ENCODE data around the gene PIGO. TPM values are rescaled to one million over a fixed set of nuclear protein-coding genes. Genes with fewer than 3 reads are reported as not detected.

PIGO gene
- total and polyA plus RNA-seq, 2 of the 4 experiments (the other 2 are of a cell fraction), result 9.3 to 18.2 TPM

DNA sequence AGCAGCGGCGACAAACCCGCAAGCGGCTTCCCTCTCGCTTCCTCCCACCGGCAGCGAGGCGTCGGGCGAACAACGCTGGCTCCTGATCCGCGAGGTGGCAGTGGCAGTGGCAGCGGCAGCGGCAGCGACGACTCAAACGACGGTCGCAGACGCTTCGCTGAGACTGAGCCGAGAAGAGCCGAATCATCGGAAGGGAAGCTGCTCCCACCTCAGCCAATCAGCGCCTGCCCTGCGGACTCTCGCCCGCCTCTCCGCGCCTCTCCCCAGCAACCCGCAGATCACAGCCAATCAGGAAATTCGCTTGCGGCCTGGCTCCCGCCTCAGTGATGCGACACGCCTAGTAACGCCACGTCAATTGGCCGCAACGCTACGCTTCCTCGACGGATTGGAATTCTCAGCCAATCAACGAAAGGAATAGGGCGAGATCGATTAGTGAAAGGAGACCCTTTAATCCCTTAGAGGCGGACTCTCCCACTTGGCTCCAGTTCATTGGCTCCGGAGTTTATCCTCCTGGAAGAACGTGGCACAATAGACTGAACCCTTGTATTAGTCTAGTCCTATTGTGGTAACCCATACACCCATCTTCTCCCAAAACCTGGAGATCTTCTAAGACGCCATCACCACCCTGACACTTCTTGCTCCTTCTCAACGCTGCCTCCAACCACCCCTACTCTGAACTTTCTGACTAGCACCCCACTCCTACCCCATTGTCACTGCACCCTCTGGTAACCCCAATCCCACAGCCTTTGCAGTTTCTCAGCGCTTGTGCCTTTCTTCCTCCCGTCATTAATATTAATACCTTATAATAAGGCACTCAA, 23.7 kb downstream of the PIGO start, which contains the start of gene VCP:
Gene VCP, minus strand, starts transcription at position 165 of the 818 bp plus-strand sequence. CDS start 272 bp downstream, outside the sequence.
- Histone ChIP-seq H3K4me1 (ENCODE audit: control insufficient read depth, insufficient read depth, low read length) (peaks cover 12% of the 10 kb centered on the region), H3K79me1 (ENCODE audit: low read depth in 1 of 2, low read length in 2 of 2) (peaks cover 9 to 61% of the 10 kb centered on the region in 2 experiments; a peak in 3 of 4 replicates), H4K91ac (ENCODE audit: insufficient read depth, low read depth, low read length) (peak within 1 kb of the TSS; percentile 72), H2BK15ac (ENCODE audit: low read depth, low read length) (peak within 1 kb of the TSS; percentile 69; the same call in 1 of the 3 replicates), H4K8ac (ENCODE audit: low read depth in 2 of 2, low read length in 2 of 2) (peak within 1 kb of the TSS; percentile 74 to 99), H3K4me2 (ENCODE audit: low read depth, low read length) (peak within 1 kb of the TSS; percentile 97), H3K27me3 (ENCODE audit: control insufficient read depth, insufficient read depth, low read length) (no peaks in the 10 kb centered on the region), H3K23ac (ENCODE audit: low read depth, low read length) (peak within 1 kb of the TSS; percentile 90), H3K14ac (replicated peaks; ENCODE audit: low read depth, low read length) (peak within 1 kb of the TSS; percentile 81), H2BK120ac (ENCODE audit: low read depth, low read length) (peak within 1 kb of the TSS; percentile 44), H4K5ac (ENCODE audit: low read depth, low read length) (peak within 1 kb of the TSS; percentile 81), H3K9me3 (ENCODE audit: control insufficient read depth, insufficient read depth, low read length) (no peaks in the 10 kb centered on the region), H2AFZ (replicated peaks; ENCODE audit: low read length, poor library complexity) (peak within 1 kb of the TSS; percentile 91), H3K36me3 (ENCODE audit: control insufficient read depth, insufficient read depth, low read length) (peaks cover 8% of the 10 kb centered on the region), H2BK20ac (ENCODE audit: low read depth, low read length) (peak within 1 kb of the TSS; percentile 50), H3K4ac (ENCODE audit: low read depth, low read length) (peak within 1 kb of the TSS; percentile 86), H4K20me1 (ENCODE audit: insufficient read depth, low read length) (peaks cover 48% of the 10 kb centered on the region), H3K27ac (ENCODE audit: insufficient read depth, low read length) (peak within 1 kb of the TSS; percentile 91), H2AK5ac (ENCODE audit: low read depth, low read length) (peak within 1 kb of the TSS; percentile 90), H2AK9ac (replicated peaks; ENCODE audit: low read depth, low read length, poor library complexity) (peak within 1 kb of the TSS; percentile 97), H3K9ac (ENCODE audit: low read depth, low read length) (peak within 1 kb of the TSS; percentile 82), H3K4me3 (ENCODE audit: insufficient read depth, low read depth, low read length) (peak within 1 kb of the TSS; percentile 70), H3K56ac (ENCODE audit: extremely low read depth, insufficient read depth, low read length) (peak within 1 kb of the TSS; percentile 80), H3K18ac (ENCODE audit: low read depth, low read length) (peak within 1 kb of the TSS; percentile 28), H3K9me1 (ENCODE audit: insufficient read depth, low read length) (peaks cover 32% of the 10 kb centered on the region), H2BK5ac (ENCODE audit: low read depth, low read length, poor library complexity, severe bottlenecking) (peak within 1 kb of the TSS; percentile 86)
- POLR2A ChIA-PET (ENCODE audit: unreplicated experiment), result interaction anchor here (0.6 to 1.0 kb wide), 3 partner anchors 8 to 38 kb away, joined by 3 to 4 read pairs (median 4); no protein-coding TSS in a partner anchor
- dilution Hi-C loops (cut with HindIII; ENCODE audit: low sequenced_read_pairs, unreplicated experiment), result no loop called here
- 4% methylated on average over 35 of the region's 54 CpGs; no CpG with 5 or more reads in 1 of the 2 experiments for WGBS, 2 experiments (ENCODE audit: extremely low coverage in 2 of 2, insufficient read length in 1 of 2)
- in situ Hi-C loops (cut with MboI; ENCODE audit: low sequenced_read_pairs), result no loop called here
- DNase-seq, result peak; percentile 99
- CTCF ChIA-PET, result interaction anchor here (1.0 to 1.4 kb wide), 2 partner anchors 88 to 173 kb away, joined by 3 to 4 read pairs; no protein-coding TSS in a partner anchor
- BruUV-seq (replicated peaks), result no TSS peak
- ATAC-seq (ENCODE audit: low read depth), result peak; percentile 88
- intact Hi-C loops (cut with micrococcal nuclease), result loop anchor here (2.0 to 10.0 kb wide), 2 partner anchors 84 to 308 kb away; partner anchors contain the start of gene DNAJB5
- no peak for TF ChIP-seq RCOR1 (IDR thresholded peaks at IDR 0.05; ENCODE audit: insufficient replicate concordance, low read length)
- TF ChIP-seq, protein P1, sequence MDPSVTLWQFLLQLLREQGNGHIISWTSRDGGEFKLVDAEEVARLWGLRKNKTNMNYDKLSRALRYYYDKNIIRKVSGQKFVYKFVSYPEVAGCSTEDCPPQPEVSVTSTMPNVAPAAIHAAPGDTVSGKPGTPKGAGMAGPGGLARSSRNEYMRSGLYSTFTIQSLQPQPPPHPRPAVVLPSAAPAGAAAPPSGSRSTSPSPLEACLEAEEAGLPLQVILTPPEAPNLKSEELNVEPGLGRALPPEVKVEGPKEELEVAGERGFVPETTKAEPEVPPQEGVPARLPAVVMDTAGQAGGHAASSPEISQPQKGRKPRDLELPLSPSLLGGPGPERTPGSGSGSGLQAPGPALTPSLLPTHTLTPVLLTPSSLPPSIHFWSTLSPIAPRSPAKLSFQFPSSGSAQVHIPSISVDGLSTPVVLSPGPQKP (IDR thresholded peaks at IDR 0.05; ENCODE audit: borderline replicate concordance, low read depth, low read length), result no peak
- TF ChIP-seq BHLHE40 (IDR thresholded peaks at IDR 0.05; ENCODE audit: low read depth, low read length), result no peak; the same call in 1 of the 2 replicates
- peak; percentile 57; the same call in 1 of the 2 replicates for TF ChIP-seq FOS (IDR thresholded peaks at IDR 0.05; ENCODE audit: low read depth, low read length)
- no peak for TF ChIP-seq CEBPB (IDR thresholded peaks at IDR 0.05; ENCODE audit: low read depth, low read length)
- TF ChIP-seq RAD21 (IDR thresholded peaks at IDR 0.05; ENCODE audit: low read length), result no peak
- TF ChIP-seq CHD1 (IDR thresholded peaks at IDR 0.05; ENCODE audit: low read depth, low read length), result no peak
- peak; percentile 96 for TF ChIP-seq POLR2A (IDR thresholded peaks at IDR 0.05; ENCODE audit: low read depth, low read length)
- no peak for TF ChIP-seq SMC3 (IDR thresholded peaks at IDR 0.05; ENCODE audit: low read depth, low read length)
- TF ChIP-seq RFX5 (IDR thresholded peaks at IDR 0.05; ENCODE audit: low read depth, low read length), result peak; percentile 99
- TF ChIP-seq MAFK (IDR thresholded peaks at IDR 0.05; ENCODE audit: low read depth, low read length), result no peak
- no peak for TF ChIP-seq CTCF (conservative IDR thresholded peaks at IDR 0.05; ENCODE audit: low read depth, low read length)
- no peak for TF ChIP-seq MXI1 (IDR thresholded peaks at IDR 0.05; ENCODE audit: borderline replicate concordance, low read depth, low read length)
